Aorta (tissue), 5 donors: Measurements from ENCODE around the gene RNU6-9. TPM values are rescaled to one million over a fixed set of nuclear protein-coding genes. Genes with fewer than 3 reads are reported as not detected.

ENCODE experiments used
- ATAC-seq: fragments of 200-7000 bp; cut with Tn5 transposase; one replicate; pipeline ENCODE4 v1.9.1; 2022; ENCODE audit warnings: moderate library complexity; ENCODE audit not compliant: low FRiP score
- DNase-seq, 2 donors: peaks; one replicate each; pipeline ENCODE4 v3.0.0-alpha.2; 2020
- H3K27ac ChIP-seq, 2 donors: one replicate each; pipeline ENCODE4 v1.5.1; 2013; ENCODE audit warnings: low read length in 2 of 2, mild to moderate bottlenecking in 2 of 2, moderate library complexity in 2 of 2, control low read depth in 1 of 2, inconsistent platforms in 1 of 2, low read depth in 1 of 2
- H3K27me3 ChIP-seq, 2 donors: one replicate each; pipeline ENCODE4 v1.6.1; 2013; ENCODE audit warnings: control low read depth in 1 of 2, low read length in 1 of 2, mild to moderate bottlenecking in 1 of 2, moderate library complexity in 1 of 2; ENCODE audit not compliant: insufficient read depth in 2 of 2, control insufficient read depth in 1 of 2
- H3K36me3 ChIP-seq, 2 donors: one replicate each; pipeline ENCODE4 v1.6.1; 2013; ENCODE audit warnings: control low read depth in 1 of 2, low read length in 1 of 2, mild to moderate bottlenecking in 1 of 2; ENCODE audit not compliant: insufficient read depth in 2 of 2, control insufficient read depth in 1 of 2
- H3K4me1 ChIP-seq, 2 donors: one replicate each; pipeline ENCODE4 v1.6.1; 2013; ENCODE audit warnings: low read length in 2 of 2, control low read depth in 1 of 2, mild to moderate bottlenecking in 1 of 2, moderate library complexity in 1 of 2; ENCODE audit not compliant: insufficient read depth in 2 of 2, control insufficient read depth in 1 of 2
- H3K4me3 ChIP-seq, 2 donors: one replicate each; pipeline ENCODE4 v1.5.1; 2013; ENCODE audit warnings: low read length in 2 of 2, control low read depth in 1 of 2, mild to moderate bottlenecking in 1 of 2
- H3K9me3 ChIP-seq: one replicate; pipeline ENCODE4 v1.6.1; 2013; ENCODE audit warnings: mild to moderate bottlenecking, low read length; ENCODE audit not compliant: control insufficient read depth
- WGBS, 2 donors: extraction: QIAGEN DNeasy Blood & Tissue Kit; methylation state at CpG; one replicate each; pipeline ENCODE4 v1.1.7; 2013; 5-methylcytosine and 5-hydroxymethylcytosine counted together
- intact Hi-C, 2 donors: fragments of 100-400 bp; cut with DNase I; formaldehyde crosslinking; loops; one replicate each; pipeline versions ENCODE4 v1.14.2 to v1.15.0; 2022
- polyA plus RNA-seq, 2 donors: library from polyadenylated mRNA; stranded (reverse); fragments of 200-250 nt; gene quantifications; one replicate each; pipeline ENCODE4 v1.2.3, GENCODE V29; 2013
- total RNA-seq, 2 donors: library from RNA; stranded (reverse); fragmentation: NEBNext Ultra II Directional; extraction: Animal tissue kit (Norgen Biotek cat#: 25700); gene quantifications; one replicate each; pipeline ENCODE4 v1.2.1, GENCODE V29; 2021
- donor health status: healthy with polysubstance abuse.
- donor health status: Bipolar disorder and iron deficiency.
- donor health status: DM: no; HTN: no; CAD: no.
- donor health status: DM: no; HTN: no; CAD: no.
- donor health status: DM: yes; HTN: yes; CAD: no.

The RNU6-9 gene
- total and polyA plus RNA-seq, 4 donors = not detected

DNA sequence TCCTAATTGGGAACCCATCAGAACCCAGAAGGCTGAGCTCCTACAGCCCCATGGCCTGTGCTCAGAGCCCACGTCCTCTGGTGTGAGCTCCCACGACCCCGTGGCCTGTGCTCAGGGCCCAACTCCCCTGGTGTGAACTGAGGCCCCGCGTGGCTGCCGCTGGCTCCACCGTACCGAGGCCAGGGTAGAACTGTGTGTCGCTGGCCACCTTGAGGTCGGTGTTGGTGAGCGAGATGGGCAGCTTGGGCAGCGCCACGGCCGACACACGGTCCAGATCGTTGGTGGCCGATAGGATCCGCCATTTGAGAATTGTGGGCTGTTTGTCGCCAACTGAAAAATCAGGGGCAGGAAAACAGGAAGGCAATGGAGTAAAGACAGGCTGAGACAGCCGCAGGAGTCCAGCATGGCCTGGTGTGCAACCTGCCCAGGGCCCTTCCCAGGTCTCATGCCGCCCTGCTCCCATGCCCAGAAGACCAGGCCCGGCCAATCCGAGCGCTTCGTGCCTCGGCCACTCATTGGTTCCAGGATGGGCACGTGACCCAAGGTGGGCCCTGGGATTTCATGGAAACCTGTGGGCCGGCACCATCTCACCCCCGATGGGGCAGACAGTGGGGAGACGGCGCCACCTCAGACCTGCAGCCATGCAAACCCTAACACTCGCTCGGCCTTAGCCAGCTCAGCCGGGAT, 11.8 kb upstream of the RNU6-9 start:
- ATAC-seq (no peak), DNase-seq (no peak)
- H3K4me1 ChIP-seq = no peaks in the 10 kb centered on the region
- H3K4me3 ChIP-seq = no peak overlapping the region
- H3K36me3 ChIP-seq = peaks cover 0 to 1% of the 10 kb centered on the region in 2 donors
- H3K27me3 ChIP-seq = no peaks in the 10 kb centered on the region
- 98% methylated on average over 31 to 34 of the region's 34 CpGs for WGBS, 2 donors
- no peaks in the 10 kb centered on the region for H3K9me3 ChIP-seq
- intact Hi-C loops = no loop called here
- H3K27ac ChIP-seq = no peak overlapping the region

DNA sequence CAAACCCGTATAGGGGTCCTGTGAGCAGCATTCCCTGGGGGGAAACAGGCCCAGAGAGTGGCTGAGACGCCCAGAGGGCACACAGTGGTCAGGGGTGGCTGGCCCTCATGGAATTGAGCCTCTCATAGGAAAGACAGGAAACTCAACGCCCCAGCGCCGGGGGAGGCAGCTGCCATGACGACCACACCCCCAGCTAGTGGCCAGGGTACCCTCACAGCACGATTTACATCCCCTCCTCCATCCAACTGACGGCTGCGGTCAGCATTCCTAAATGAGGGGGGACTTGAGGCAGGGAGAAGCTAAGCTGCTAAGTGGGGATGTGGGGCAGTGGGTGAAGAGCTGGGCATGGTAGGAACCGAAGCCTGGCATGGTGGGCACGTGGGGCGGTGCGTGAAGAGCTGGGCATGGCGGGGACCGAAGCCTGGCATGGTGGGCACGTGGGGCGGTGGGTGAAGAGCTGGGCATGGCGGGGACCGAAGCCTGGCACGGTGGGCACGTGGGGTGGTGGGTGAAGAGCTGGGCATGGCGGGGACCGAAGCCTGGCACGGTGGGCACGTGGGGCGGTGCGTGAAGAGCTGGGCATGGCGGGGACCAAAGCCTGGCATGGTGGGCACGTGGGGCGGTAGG, 10.3 kb upstream of the RNU6-9 start:
- WGBS, 2 donors = 88 to 92% methylated on average over 17 to 30 of the region's 30 CpGs
- no peaks in the 10 kb centered on the region for H3K4me1 ChIP-seq
- H3K27me3 ChIP-seq = no peaks in the 10 kb centered on the region
- no peak overlapping the region for H3K4me3 ChIP-seq
- peaks cover 0 to 1% of the 10 kb centered on the region in 2 donors for H3K36me3 ChIP-seq
- ATAC-seq (no peak), DNase-seq (no peak)
- no peaks in the 10 kb centered on the region for H3K9me3 ChIP-seq
- H3K27ac ChIP-seq = no peak overlapping the region
- intact Hi-C loops = no loop called here

DNA sequence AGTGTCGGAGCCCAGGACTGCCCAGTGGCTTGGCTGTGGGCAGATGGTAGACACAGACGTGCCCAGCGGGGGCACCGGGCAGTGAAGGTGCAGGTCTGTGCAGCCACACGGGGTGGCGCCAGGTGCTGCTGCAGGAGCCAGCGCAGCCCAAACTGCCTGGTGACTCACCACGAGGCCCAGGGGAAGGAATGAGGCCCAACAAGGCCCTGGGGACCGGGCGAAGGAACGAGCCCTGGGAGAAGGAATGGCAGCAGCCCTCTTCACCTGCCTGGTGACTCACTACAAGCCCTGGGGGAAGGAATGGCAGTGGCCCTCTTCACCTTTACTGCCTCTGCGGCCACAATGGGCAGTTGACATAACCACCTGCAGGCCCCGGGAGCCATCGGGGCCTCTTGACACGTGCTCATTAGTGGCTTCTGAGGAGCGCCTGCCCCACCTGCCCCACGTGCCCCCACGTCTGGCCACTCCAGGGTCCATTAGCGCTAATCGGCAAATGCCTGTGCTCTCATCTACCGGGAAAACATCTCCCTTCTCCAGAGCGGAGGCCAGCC, 9.5 kb upstream of the RNU6-9 start:
- Histone ChIP-seq H3K27me3 (no peaks in the 10 kb centered on the region), H3K36me3 (peaks cover 0 to 1% of the 10 kb centered on the region in 2 donors), H3K27ac (no peak overlapping the region), H3K9me3 (no peaks in the 10 kb centered on the region), H3K4me3 (no peak overlapping the region), H3K4me1 (no peaks in the 10 kb centered on the region)
- 85% methylated on average over 22 of the region's 22 CpGs for WGBS, 2 donors
- intact Hi-C loops = no loop called here
- no peak for DNase-seq
- ATAC-seq = no peak

DNA sequence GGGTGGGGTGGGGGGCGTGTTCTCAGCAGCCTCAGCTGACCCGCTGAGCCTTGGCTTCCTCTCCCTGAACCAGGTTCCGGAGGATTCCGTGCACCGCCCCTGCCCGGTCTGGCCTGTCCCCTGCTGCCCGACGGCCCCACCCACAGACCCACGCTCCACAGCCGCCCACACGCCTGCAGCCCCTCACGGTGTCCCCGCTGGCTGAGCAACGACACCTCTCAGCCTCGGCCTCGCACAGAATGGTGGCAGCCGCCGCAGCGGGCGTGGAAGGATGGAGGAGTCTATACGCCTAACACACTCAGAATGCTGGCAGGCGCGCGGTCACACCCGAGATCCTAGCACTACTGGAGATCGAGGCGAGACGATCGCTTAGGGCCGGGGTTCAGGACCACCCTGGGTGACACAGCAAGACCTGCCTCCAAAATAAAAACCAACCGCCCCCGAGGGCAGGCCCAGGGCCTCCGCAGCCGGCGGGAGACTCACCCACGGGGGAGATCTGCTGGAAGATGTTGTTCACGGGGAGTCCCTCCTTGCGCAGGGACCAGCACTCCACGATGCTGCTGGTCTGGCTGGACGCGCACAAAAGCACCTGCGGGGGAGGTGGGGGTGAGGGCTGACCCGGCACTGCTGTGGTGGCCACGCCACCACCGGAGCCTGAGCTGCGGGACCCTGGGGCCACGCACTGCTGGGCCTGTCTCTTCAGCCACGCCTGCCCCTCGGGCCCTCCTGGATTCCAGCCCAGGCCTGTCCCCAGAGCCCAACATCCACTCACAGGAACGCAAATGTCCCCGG, 8.7 kb upstream of the RNU6-9 start:
- intact Hi-C loops = no loop called here
- no peaks in the 10 kb centered on the region for H3K27me3 ChIP-seq
- no peaks in the 10 kb centered on the region for H3K4me1 ChIP-seq
- no peak for ATAC-seq
- WGBS, 2 donors = 91 to 93% methylated on average over 49 to 51 of the region's 51 CpGs
- no peak overlapping the region for H3K4me3 ChIP-seq
- H3K9me3 ChIP-seq = no peaks in the 10 kb centered on the region
- H3K27ac ChIP-seq = no peak overlapping the region
- no peak for DNase-seq
- H3K36me3 ChIP-seq = peaks cover 0 to 2% of the 10 kb centered on the region in 2 donors

DNA sequence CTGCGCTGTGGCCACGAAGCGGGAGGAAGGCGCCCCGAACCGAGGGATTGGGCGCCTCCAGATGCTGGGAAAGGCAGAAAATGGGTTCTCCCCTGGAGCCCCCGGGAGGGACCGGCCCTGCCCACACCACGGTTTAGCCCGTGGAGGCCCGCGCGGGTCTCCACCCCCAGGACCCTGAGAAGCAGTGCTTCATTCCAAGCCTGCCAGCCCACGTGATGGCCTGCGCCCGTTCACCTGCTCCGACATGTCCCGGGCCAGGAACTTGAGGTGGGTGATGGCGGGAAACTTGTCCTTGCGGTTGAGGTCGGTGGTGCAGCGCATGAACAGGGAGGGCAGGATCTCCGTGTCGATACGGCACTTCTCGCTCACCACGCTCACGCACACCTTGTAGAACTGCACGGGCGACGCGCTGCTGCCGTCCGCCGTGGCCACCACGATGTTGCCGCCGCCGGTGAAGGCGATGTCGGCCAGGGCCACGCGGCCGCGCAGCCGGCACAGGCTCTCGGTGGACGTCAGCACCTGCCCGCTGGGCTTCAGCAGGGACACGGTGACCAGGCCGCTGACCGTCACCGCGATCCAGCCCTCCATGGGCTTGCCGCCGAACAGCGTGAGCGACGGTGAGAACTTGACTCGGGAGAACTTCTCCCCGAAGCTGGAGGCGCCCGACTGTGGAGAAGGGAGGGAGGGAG, 7.6 kb upstream of the RNU6-9 start:
- no peak for ATAC-seq
- Histone ChIP-seq H3K27me3 (no peaks in the 10 kb centered on the region), H3K36me3 (peaks cover 0 to 5% of the 10 kb centered on the region in 2 donors), H3K9me3 (no peaks in the 10 kb centered on the region), H3K27ac (no peak overlapping the region), H3K4me1 (no peaks in the 10 kb centered on the region), H3K4me3 (no peak overlapping the region)
- 95 to 96% methylated on average over 63 to 64 of the region's 64 CpGs for WGBS, 2 donors
- no peak for DNase-seq
- intact Hi-C loops = no loop called here

DNA sequence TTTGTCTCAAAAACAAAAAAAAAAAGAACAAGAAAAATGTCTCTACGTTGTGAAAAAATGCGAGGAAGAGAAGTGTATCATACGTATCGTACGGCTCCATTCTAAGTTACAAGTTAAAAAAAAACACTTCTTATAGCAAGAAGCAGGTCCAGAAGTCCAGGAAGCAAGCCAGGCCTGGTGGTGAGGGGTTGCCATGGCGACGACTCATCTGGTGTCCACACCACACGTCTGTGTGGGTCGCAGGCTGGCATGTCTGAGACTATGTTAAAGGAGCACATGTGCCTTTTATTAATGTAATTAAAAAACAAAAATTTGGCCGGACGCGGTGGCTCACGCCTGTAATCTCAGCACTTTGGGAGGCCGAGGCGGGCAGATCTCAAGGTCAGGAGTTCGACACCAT, 6.2 kb upstream of the RNU6-9 start:
- Histone ChIP-seq H3K27ac (no peak overlapping the region), H3K27me3 (no peaks in the 10 kb centered on the region), H3K36me3 (peaks cover 0 to 4% of the 10 kb centered on the region in 2 donors), H3K4me3 (no peak overlapping the region), H3K9me3 (no peaks in the 10 kb centered on the region), H3K4me1 (no peaks in the 10 kb centered on the region)
- WGBS, 2 donors = 79 to 82% methylated on average over 16 of the region's 16 CpGs
- intact Hi-C loops = no loop called here
- ATAC-seq (no peak), DNase-seq (no peak)

DNA sequence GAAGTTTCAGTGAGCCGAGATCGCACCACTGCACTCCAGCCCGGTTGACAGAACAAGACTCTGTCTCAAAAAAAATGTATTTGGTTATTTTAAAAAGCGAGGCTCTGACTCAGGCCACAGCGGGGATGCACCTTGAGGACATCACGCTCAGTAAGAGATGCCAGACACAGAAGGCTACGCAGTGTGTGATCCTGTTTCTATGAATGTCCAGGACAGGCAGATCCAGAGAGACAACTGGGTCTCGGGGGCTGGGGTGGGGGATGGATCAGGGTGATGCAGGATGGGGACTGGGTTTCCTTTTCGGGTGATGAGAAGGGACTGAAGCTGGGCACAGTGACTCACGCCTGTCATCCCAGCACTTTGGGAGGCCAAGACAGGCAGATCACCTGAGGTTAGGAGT, 5.7 kb upstream of the RNU6-9 start:
- Histone ChIP-seq H3K36me3 (peaks cover 0 to 4% of the 10 kb centered on the region in 2 donors), H3K4me3 (no peak overlapping the region), H3K4me1 (no peaks in the 10 kb centered on the region), H3K27ac (no peak overlapping the region), H3K9me3 (no peaks in the 10 kb centered on the region), H3K27me3 (no peaks in the 10 kb centered on the region)
- DNase-seq (no peak), ATAC-seq (no peak)
- WGBS, 2 donors = 95 to 97% methylated on average over 10 of the region's 10 CpGs
- intact Hi-C loops = no loop called here

DNA sequence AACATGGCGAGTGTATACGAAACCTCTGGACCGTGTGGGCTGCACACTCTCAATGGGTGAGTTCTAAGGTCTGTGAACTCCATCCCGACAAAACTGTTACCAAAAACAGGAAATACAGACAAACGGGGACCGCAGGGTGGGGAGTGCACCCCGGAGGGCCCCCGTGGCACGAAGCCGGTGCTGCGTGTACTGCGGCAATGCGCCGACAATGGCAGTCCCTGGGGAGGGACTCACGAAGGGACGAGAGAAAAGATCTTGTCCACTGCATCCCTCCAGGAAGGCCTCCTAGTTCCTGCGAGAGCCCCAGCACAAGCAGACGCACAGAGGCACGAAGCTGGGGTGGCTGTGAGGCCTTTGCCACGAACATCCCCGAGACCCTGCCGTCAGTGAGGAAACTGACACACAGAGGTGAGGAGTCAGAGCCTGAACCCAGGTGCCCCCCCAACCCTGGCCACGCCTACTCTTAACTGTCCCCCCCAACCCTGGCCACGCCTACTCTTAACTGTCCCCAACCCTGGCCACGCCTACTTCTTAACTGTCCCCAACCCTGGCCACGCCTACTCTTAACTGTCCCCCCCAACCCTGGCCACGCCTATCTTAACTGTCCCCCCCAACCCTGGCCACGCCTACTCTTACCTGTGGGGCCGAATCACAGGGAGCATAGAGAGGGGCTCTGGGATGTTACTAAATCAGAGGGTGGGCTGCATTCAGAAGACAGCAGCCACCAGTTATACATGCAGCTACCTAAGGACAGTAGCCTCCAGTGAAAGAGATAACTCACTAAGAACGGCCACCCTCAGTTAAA, 4.5 kb upstream of the RNU6-9 start:
- H3K9me3 ChIP-seq = no peaks in the 10 kb centered on the region
- H3K4me1 ChIP-seq = no peaks in the 10 kb centered on the region
- ATAC-seq (no peak), DNase-seq (no peak)
- H3K27ac ChIP-seq = no peak overlapping the region
- WGBS, 2 donors = 90 to 91% methylated on average over 30 of the region's 30 CpGs
- H3K4me3 ChIP-seq = no peak overlapping the region
- H3K36me3 ChIP-seq = peaks cover 0 to 4% of the 10 kb centered on the region in 2 donors
- no peaks in the 10 kb centered on the region for H3K27me3 ChIP-seq
- intact Hi-C loops = no loop called here
